Measurements from ENCODE around the gene PRIM1. TPM values are rescaled to one million over a fixed set of nuclear protein-coding genes. Genes with fewer than 3 reads are reported as not detected.

Gene PRIM1
- total and polyA plus RNA-seq, 3 experiments from 2014 or later: 39.6 to 80.5 (median 79.1) TPM

DNA sequence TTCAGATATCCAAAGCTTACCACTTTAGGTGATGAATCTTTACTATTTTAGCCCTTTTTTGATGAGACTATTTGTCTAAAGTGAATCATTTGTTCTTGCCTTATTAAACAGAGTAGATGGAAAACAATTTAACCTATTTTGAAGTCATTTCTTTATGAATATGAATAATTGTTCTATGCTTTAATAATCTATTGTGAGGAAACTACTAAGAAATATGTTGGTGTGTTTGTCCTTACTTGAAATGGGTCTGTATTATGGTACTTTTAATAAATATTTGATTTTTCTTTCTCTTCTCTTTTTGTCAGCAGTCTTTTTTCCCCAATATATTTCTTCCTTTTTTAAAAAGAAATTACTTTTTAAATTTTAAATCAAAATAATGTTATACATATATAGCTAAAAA is 35.4 kb upstream of the PRIM1 start:
- ChIA-PET CTCF (no interaction called here), POLR2A (no interaction called here)
- DNase-seq: no peak
- Mint-ChIP-seq H3K27ac (no peak overlapping the region), H3K9me3 (no peaks in the 10 kb centered on the region), H3K4me3 (no peak overlapping the region), H3K4me1 (no peaks in the 10 kb centered on the region), H3K36me3 (no peaks in the 10 kb centered on the region), H3K27me3 (peaks cover 0 to 5% of the 10 kb centered on the region in 2 donors)
- no peaks in the 10 kb centered on the region for H3K36me3 ChIP-seq (ENCODE audit: insufficient read depth, low read length)
- no peaks in the 10 kb centered on the region for H3K9me3 ChIP-seq (ENCODE audit: low read length)
- H3K27ac ChIP-seq (ENCODE audit: low read depth, low read length): no peak overlapping the region
- H3K4me1 ChIP-seq (ENCODE audit: insufficient read depth, low read length): no peaks in the 10 kb centered on the region
- no peak overlapping the region for H3K4me3 ChIP-seq (ENCODE audit: low read length)
- no peaks in the 10 kb centered on the region for H3K27me3 ChIP-seq (ENCODE audit: insufficient read depth, low read length, poor library complexity, severe bottlenecking)

DNA sequence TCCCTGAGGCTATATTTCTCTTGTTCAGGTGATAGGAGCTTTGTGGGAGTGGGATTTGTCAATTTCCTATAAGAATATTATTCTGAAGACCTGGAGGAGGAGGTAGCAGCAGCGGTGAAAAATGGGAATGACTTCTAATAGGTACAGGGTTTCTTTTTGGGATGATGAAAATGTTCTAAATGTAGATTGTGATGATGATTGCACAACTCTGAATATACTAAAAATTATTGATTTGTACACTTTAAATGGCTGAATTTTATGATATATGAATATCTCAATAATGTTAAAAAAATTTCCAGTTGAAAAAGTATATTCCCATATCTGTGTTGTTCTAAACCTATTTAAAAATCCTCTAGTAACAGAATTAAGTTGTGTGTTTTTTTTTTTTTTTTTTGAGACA is 33.8 kb upstream of the PRIM1 start:
- no peaks in the 10 kb centered on the region for H3K27me3 Mint-ChIP-seq
- Histone ChIP-seq H3K9me3 (ENCODE audit: low read length) (no peaks in the 10 kb centered on the region), H3K27me3 (ENCODE audit: insufficient read depth, low read length, poor library complexity, severe bottlenecking) (no peaks in the 10 kb centered on the region), H3K27ac (ENCODE audit: low read depth, low read length) (no peak overlapping the region), H3K4me1 (ENCODE audit: insufficient read depth, low read length) (no peaks in the 10 kb centered on the region), H3K4me3 (ENCODE audit: low read length) (no peak overlapping the region), H3K36me3 (ENCODE audit: insufficient read depth, low read length) (no peaks in the 10 kb centered on the region)
- H3K9me3 Mint-ChIP-seq: no peaks in the 10 kb centered on the region
- no peaks in the 10 kb centered on the region for H3K36me3 Mint-ChIP-seq
- H3K4me3 Mint-ChIP-seq: no peak overlapping the region
- POLR2A ChIA-PET: no interaction called here
- CTCF ChIA-PET: interaction anchor here (0.6 kb wide), 1 partner anchor 33 kb away, joined by 3 read pairs; no protein-coding TSS in a partner anchor
- H3K4me1 Mint-ChIP-seq: no peaks in the 10 kb centered on the region
- no peak overlapping the region for H3K27ac Mint-ChIP-seq
- no peak for DNase-seq

DNA sequence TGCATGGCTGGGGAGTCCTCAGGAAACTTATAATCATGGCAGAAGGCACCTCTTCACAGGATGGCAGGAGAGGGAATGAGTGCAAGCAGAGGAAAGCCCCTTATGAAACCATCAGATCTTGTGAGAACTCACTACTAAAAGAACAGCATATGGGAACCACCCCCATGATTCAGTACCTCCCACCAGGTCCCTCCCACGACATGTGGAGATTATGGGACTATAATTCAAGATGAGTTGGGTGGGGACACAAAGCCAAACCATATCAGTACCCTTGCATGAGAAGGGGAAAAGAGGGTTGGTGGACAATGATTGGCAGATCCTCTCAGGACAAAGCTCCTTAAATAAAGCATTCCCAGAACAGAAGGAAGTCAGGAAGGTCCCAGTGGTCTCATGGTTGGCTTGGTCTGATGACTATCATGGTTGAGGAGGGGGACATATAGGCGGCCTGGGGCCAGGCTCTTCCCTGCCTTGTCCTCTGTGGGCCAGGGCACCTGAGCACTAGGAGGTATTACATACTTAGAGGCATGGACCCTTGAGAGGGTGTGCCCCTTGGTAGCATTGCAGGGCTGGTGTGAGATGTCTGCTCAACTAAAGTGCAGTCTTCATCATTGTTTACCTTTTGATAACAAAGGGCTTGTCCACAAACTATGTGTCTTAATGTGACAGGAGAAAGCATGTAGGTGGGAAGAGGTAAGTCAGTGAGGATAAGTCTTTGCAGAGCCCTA is 33.2 kb upstream of the PRIM1 start:
- Mint-ChIP-seq H3K27me3 (no peaks in the 10 kb centered on the region), H3K27ac (peak overlapping the region in 1 of 8 donors; percentile 58), H3K4me3 (no peak overlapping the region), H3K4me1 (no peaks in the 10 kb centered on the region), H3K36me3 (no peaks in the 10 kb centered on the region), H3K9me3 (no peaks in the 10 kb centered on the region)
- H3K27ac ChIP-seq (ENCODE audit: low read depth, low read length): no peak overlapping the region
- DNase-seq: no peak
- H3K27me3 ChIP-seq (ENCODE audit: insufficient read depth, low read length, poor library complexity, severe bottlenecking): no peaks in the 10 kb centered on the region
- H3K36me3 ChIP-seq (ENCODE audit: insufficient read depth, low read length): no peaks in the 10 kb centered on the region
- no peak overlapping the region for H3K4me3 ChIP-seq (ENCODE audit: low read length)
- H3K4me1 ChIP-seq (ENCODE audit: insufficient read depth, low read length): no peaks in the 10 kb centered on the region
- no peaks in the 10 kb centered on the region for H3K9me3 ChIP-seq (ENCODE audit: low read length)
- ChIA-PET CTCF (interaction anchor here (0.6 kb wide), 1 partner anchor 245 kb away, joined by 3 read pairs; no protein-coding TSS in a partner anchor), POLR2A (no interaction called here)

DNA sequence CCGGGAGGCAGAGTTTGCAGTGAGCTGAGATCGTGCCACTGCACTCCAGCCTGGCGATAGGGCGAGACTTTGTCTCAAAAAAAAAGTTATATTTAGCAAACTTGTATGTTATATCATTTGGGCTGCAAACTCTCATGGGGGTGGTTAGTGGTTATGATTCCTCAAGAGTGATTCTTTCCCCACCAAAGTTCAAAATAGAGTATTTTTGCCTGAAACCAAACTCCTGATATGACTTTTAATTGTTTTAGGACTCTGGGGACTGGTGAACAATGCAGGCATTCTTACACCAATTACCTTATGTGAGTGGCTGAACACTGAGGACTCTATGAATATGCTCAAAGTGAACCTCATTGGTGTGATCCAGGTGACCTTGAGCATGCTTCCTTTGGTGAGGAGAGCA is 29.6 kb upstream of the PRIM1 start:
- ChIA-PET CTCF (no interaction called here), POLR2A (no interaction called here)
- no peaks in the 10 kb centered on the region for H3K4me1 ChIP-seq (ENCODE audit: insufficient read depth, low read length)
- Mint-ChIP-seq H3K27ac (peak overlapping the region in 1 of 8 donors; percentile 77), H3K4me1 (no peaks in the 10 kb centered on the region), H3K27me3 (no peaks in the 10 kb centered on the region), H3K9me3 (no peaks in the 10 kb centered on the region), H3K36me3 (no peaks in the 10 kb centered on the region), H3K4me3 (no peak overlapping the region)
- H3K27me3 ChIP-seq (ENCODE audit: insufficient read depth, low read length, poor library complexity, severe bottlenecking): no peaks in the 10 kb centered on the region
- H3K4me3 ChIP-seq (ENCODE audit: low read length): no peak overlapping the region
- no peaks in the 10 kb centered on the region for H3K36me3 ChIP-seq (ENCODE audit: insufficient read depth, low read length)
- H3K27ac ChIP-seq (ENCODE audit: low read depth, low read length): no peak overlapping the region
- H3K9me3 ChIP-seq (ENCODE audit: low read length): no peaks in the 10 kb centered on the region
- DNase-seq: no peak

DNA sequence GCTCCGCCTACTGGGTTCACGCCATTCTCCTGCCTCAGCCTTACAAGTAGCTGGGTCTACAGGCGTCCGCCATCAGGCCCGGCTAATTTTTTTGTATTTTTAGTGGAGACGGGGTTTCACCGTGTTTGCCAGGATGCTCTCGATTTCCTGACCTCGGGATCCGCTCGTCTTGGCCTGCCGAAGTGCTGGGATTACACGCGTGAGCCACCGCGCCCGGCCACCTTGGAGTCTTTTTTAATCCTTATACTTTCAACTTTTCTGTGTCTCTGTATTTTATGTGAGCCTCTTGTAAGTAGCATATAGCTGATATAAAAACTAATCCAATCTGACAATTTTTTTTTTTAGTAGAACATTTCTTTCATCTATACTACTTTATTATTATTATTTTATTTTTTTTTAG is 26.6 kb upstream of the PRIM1 start:
- POLR2A ChIA-PET: no interaction called here
- Mint-ChIP-seq H3K27me3 (no peaks in the 10 kb centered on the region), H3K4me1 (no peaks in the 10 kb centered on the region), H3K27ac (no peak overlapping the region), H3K36me3 (no peaks in the 10 kb centered on the region), H3K9me3 (no peaks in the 10 kb centered on the region), H3K4me3 (no peak overlapping the region)
- CTCF ChIA-PET: interaction anchor here (1.0 kb wide), 1 partner anchor 12 kb away, joined by 3 read pairs; no protein-coding TSS in a partner anchor
- H3K4me1 ChIP-seq (ENCODE audit: insufficient read depth, low read length): no peaks in the 10 kb centered on the region
- no peaks in the 10 kb centered on the region for H3K27me3 ChIP-seq (ENCODE audit: insufficient read depth, low read length, poor library complexity, severe bottlenecking)
- no peak for DNase-seq
- no peak overlapping the region for H3K4me3 ChIP-seq (ENCODE audit: low read length)
- H3K9me3 ChIP-seq (ENCODE audit: low read length): no peaks in the 10 kb centered on the region
- H3K27ac ChIP-seq (ENCODE audit: low read depth, low read length): no peak overlapping the region
- no peaks in the 10 kb centered on the region for H3K36me3 ChIP-seq (ENCODE audit: insufficient read depth, low read length)

DNA sequence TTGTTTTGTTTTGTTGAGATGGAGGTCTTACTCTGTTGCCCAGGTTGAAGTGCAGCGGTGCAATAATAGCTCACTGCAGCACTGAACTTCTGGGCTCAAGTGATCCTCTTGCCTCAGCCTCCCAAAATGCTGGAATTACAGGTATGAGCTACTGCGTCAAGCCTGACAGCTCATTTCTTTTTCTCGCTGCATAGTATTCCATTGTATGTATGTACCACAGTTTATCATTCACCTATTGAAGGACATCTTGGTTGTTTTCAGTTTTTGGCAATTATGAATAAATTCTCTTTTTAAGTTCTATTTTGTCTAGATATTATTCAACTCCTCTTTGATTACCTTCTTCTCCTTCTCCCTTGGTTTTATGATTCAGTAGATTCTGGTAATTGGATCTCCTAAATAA is 24.5 kb upstream of the PRIM1 start:
- Histone ChIP-seq H3K27me3 (ENCODE audit: insufficient read depth, low read length, poor library complexity, severe bottlenecking) (no peaks in the 10 kb centered on the region), H3K4me1 (ENCODE audit: insufficient read depth, low read length) (no peaks in the 10 kb centered on the region), H3K9me3 (ENCODE audit: low read length) (no peaks in the 10 kb centered on the region), H3K27ac (ENCODE audit: low read depth, low read length) (no peak overlapping the region), H3K4me3 (ENCODE audit: low read length) (no peak overlapping the region), H3K36me3 (ENCODE audit: insufficient read depth, low read length) (no peaks in the 10 kb centered on the region)
- Mint-ChIP-seq H3K36me3 (no peaks in the 10 kb centered on the region), H3K27me3 (no peaks in the 10 kb centered on the region), H3K4me3 (no peak overlapping the region), H3K27ac (peak overlapping the region in 1 of 8 donors; percentile 17), H3K4me1 (no peaks in the 10 kb centered on the region), H3K9me3 (no peaks in the 10 kb centered on the region)
- ChIA-PET CTCF (no interaction called here), POLR2A (no interaction called here)
- DNase-seq: no peak

DNA sequence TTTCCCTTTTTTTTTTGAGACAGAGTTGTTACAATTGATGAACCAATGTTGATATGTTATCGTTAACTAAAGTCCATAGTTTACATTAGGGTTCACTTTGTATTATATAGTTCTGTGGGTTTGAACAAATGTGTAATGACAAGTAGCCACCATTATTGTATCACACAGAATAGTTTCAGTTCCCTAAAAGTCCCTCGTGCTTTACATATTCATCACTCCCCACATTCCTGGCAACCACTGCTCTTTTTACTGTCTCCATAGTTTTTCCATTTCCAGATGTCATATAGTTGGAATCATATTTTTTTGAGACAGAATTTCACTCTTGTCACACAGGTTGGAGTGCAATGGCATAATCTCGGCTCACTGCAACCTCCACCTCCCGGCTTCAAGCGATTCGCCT is 23.5 kb upstream of the PRIM1 start:
- no peak overlapping the region for H3K27ac Mint-ChIP-seq
- no peaks in the 10 kb centered on the region for H3K36me3 Mint-ChIP-seq
- CTCF ChIA-PET: no interaction called here
- DNase-seq: no peak
- H3K4me3 Mint-ChIP-seq: no peak overlapping the region
- POLR2A ChIA-PET: no interaction called here
- no peaks in the 10 kb centered on the region for H3K9me3 ChIP-seq (ENCODE audit: low read length)
- no peaks in the 10 kb centered on the region for H3K9me3 Mint-ChIP-seq
- H3K27me3 Mint-ChIP-seq: no peaks in the 10 kb centered on the region
- H3K36me3 ChIP-seq (ENCODE audit: insufficient read depth, low read length): no peaks in the 10 kb centered on the region
- no peak overlapping the region for H3K27ac ChIP-seq (ENCODE audit: low read depth, low read length)
- no peaks in the 10 kb centered on the region for H3K27me3 ChIP-seq (ENCODE audit: insufficient read depth, low read length, poor library complexity, severe bottlenecking)
- H3K4me1 ChIP-seq (ENCODE audit: insufficient read depth, low read length): no peaks in the 10 kb centered on the region
- H3K4me1 Mint-ChIP-seq: no peaks in the 10 kb centered on the region
- no peak overlapping the region for H3K4me3 ChIP-seq (ENCODE audit: low read length)

DNA sequence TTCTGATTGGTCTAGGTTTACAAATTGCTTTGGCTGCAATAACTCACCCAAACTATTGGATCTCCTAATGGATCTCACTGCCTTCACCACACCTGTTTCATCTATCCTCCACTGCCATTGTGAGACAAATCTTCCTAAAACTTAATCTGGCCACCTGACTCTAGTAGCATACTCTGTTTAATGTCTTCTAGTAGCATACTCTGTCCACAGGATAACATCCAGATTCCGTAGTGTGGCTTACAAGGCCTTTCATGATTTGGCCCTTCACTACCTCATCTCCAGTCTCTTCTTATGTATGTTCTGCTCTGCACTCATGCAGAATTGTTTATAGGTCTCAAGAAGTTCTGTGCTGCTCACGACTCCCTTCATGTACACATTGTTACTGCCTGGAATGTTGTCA is 21.0 kb upstream of the PRIM1 start:
- Histone ChIP-seq H3K9me3 (ENCODE audit: low read length) (no peaks in the 10 kb centered on the region), H3K4me1 (ENCODE audit: insufficient read depth, low read length) (no peaks in the 10 kb centered on the region), H3K27me3 (ENCODE audit: insufficient read depth, low read length, poor library complexity, severe bottlenecking) (no peaks in the 10 kb centered on the region), H3K4me3 (ENCODE audit: low read length) (no peak overlapping the region), H3K36me3 (ENCODE audit: insufficient read depth, low read length) (no peaks in the 10 kb centered on the region), H3K27ac (ENCODE audit: low read depth, low read length) (no peak overlapping the region)
- Mint-ChIP-seq H3K36me3 (no peaks in the 10 kb centered on the region), H3K4me3 (no peak overlapping the region), H3K9me3 (no peaks in the 10 kb centered on the region), H3K27ac (no peak overlapping the region), H3K4me1 (no peaks in the 10 kb centered on the region), H3K27me3 (no peaks in the 10 kb centered on the region)
- DNase-seq: no peak
- CTCF ChIA-PET: no interaction called here
- POLR2A ChIA-PET: no interaction called here

Data from CD8-positive, alpha-beta memory T cell (primary cell).